Esophagus (tissue), 2 donors: ENCODE results near the gene PLEKHM3. TPM values are rescaled to one million over a fixed set of nuclear protein-coding genes. Genes with fewer than 3 reads are reported as not detected.

Experiments used
- H3K27ac ChIP-seq, 2 donors: one replicate each; pipeline ENCODE4 v1.5.1; 2013; ENCODE audit warnings: low read depth in 2 of 2, mild to moderate bottlenecking in 2 of 2, inconsistent platforms in 1 of 2, low read length in 1 of 2, moderate library complexity in 1 of 2
- H3K27me3 ChIP-seq, 2 donors: one replicate each; pipeline ENCODE4 v1.6.1; 2013; ENCODE audit warnings: low read length in 2 of 2, control low read depth in 1 of 2, mild to moderate bottlenecking in 1 of 2; ENCODE audit not compliant: insufficient read depth in 2 of 2, control insufficient read depth in 1 of 2
- H3K36me3 ChIP-seq, 2 donors: one replicate each; pipeline ENCODE4 v1.6.1; 2013; ENCODE audit warnings: low read length in 1 of 2; ENCODE audit not compliant: control insufficient read depth in 2 of 2, insufficient read depth in 2 of 2
- H3K4me1 ChIP-seq, 2 donors: one replicate each; pipeline ENCODE4 v1.6.1; 2013; ENCODE audit warnings: low read length in 1 of 2; ENCODE audit not compliant: control insufficient read depth in 2 of 2, insufficient read depth in 2 of 2
- H3K4me3 ChIP-seq, 2 donors: one replicate each; pipeline ENCODE4 v1.5.1; 2013; ENCODE audit warnings: low read length in 2 of 2, mild to moderate bottlenecking in 2 of 2, low read depth in 1 of 2, moderate library complexity in 1 of 2
- H3K9me3 ChIP-seq, 2 donors: one replicate each; pipeline ENCODE4 v1.6.1; 2013; ENCODE audit warnings: mild to moderate bottlenecking in 2 of 2, low read depth in 1 of 2, low read length in 1 of 2, moderate library complexity in 1 of 2; ENCODE audit not compliant: control insufficient read depth in 2 of 2, insufficient read depth in 1 of 2
- WGBS, 2 donors: extraction: QIAGEN DNeasy Blood & Tissue Kit; methylation state at CpG; one replicate each; pipeline ENCODE4 v1.1.7; 2013; 5-methylcytosine and 5-hydroxymethylcytosine counted together
- polyA plus RNA-seq, 2 donors: library from polyadenylated mRNA; stranded (reverse); fragments of 200-250 nt; gene quantifications; one replicate each; pipeline ENCODE4 v1.2.3, GENCODE V29; 2013
- donor health status: healthy with polysubstance abuse.
- donor health status: Bipolar disorder and iron deficiency.

The PLEKHM3 gene, protein sequence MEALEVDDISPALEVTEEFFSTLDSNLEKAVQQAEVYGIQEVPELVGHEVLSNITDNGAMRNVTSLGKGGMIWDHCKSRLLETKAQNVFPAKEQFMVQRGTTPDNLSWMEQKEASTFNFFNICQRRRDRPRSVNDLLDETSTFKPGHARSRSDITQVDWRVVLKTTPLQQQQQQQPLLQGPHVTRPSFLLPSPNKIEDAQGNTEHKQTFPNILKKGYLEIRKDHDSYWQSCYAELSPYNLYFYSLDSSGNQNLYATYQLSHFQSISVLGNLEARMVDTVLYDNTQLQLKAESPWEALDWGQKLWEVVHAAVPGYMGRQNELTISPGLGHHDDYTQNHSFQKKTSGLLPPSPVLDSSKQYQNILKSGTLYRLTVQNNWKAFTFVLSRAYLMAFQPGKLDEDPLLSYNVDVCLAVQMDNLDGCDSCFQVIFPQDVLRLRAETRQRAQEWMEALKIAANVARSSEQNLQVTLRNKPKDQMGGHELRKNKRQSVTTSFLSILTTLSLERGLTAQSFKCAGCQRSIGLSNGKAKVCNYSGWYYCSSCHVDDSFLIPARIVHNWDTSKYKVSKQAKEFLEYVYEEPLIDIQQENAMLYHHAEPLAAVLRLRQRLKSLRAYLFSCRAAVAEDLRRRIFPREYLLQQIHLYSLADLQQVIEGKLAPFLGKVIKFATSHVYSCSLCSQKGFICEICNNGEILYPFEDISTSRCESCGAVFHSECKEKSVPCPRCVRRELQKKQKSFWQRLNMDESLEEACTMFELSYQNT
- polyA plus RNA-seq, result 1 to 10 TPM; 1.7 to 1.9 TPM

DNA sequence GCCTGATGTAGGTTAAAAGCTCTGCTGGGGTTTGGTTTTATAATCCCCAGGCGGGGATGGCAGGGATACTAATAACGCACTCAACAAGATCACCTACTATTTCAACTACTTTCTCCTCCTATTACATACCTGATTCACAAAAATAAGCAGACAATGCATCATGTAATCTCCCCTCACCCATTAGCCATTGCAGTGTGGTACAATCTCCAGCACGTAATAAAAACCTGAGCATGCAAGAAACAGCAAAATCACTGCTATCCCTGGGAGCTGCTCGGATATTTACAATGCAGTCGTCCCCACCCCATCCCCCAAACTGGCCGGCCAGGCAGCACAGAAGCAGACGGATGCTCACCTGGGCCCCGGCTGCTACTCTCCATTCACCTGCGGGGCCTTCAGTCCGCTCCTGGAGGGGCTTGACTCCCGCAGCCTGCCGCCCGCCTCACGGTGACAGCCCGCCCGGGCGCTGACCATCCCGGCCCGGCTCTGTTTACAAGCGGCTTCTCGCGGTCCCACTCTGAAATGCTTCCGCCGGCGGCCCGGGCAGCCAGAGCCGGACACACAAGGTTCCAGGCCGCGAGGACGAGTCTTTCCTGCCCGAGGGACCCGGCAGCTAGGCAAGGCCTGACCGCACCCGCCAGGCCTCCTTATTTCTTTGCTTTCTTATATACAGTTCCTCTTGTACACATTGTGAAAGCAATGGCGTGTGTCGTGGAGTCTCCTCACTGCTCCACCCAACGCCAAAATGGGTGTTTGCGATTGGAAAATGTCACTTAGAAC lies at the start of gene PLEKHM3:
Gene PLEKHM3, minus strand, starts transcription at position 491 of the 777 bp plus-strand sequence. CDS start 23,888 bp downstream, outside the sequence.
- Histone ChIP-seq H3K27me3 (no peaks in the 10 kb centered on the region), H3K4me1 (peaks cover 0 to 2% of the 10 kb centered on the region in 2 donors), H3K36me3 (no peaks in the 10 kb centered on the region), H3K9me3 (no peaks in the 10 kb centered on the region), H3K27ac (peak within 1 kb of the TSS; percentile 61 to 83), H3K4me3 (peak within 1 kb of the TSS; percentile 74 to 84)
- WGBS, 2 donors, result 1% methylated on average over 38 of the region's 38 CpGs

DNA sequence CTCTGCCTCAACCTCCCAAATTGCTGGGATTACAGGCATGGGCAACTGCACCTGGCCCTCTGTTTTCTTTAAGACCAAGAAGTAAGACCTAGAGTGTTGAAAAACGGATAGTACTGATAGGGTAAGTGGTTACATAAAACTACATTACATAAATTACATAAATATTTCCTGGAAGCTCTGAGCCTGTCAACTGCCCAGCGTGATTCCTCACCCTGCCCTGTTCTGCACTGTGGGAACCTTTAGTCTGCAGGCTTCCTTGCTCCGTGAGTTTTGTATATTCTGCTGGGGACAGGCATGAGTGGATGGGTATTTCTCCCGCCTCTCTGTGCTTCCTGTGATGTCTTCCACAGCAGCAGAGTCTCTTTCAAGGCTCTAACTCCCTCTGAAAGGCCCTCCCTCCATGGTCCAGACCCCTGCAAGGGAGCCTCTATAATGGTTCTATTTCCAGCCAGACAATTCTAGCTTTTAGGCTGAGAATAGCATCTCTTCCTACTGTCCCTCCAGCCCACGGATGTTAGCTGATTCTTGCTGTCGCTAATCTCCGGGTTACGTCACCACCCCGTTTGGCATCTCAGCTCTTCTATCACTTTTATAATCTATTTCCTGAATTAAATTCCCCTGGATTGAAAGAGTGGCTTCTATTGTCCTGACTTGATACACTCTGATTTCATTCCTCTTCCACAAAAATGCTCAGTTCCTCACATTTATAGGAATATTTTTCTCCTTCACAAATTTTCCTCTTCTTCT lies 49.5 kb upstream of the PLEKHM3 start:
- 50 to 56% methylated on average over 9 of the region's 9 CpGs for WGBS, 2 donors
- H3K36me3 ChIP-seq, result no peaks in the 10 kb centered on the region
- no peak overlapping the region for H3K27ac ChIP-seq

DNA sequence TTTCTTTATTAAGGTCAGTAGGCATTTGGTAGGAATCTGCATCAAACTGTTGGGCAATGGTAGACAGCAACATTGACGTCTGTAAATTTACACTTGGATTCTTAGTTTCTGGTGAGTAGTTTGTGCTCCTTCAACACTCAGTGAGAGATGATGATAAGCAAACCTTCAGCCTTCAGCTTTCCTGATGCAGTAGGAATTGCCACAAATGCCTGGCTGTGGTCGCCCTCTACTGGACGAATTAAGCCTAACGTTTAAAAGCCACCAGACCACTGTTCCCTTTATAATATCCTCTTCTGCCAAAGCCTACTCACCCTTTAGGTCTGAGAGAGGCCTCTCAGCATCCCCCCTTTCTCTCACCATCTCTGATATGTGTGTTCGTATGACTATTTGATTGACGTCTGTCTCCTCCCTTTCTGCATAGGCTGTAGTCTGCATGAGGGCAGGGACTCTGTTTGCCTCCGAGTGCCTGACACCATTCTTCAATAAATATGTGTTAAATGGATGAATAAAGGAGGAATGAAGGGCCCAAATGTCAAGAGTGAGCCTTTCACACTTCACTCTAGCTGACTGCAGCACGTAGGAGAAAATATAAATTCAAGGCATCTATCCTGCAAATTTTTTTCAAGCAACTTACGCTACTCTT lies 47.0 kb upstream of the PLEKHM3 start:
- no peak overlapping the region for H3K4me3 ChIP-seq
- 24 to 25% methylated on average over 9 of the region's 9 CpGs for WGBS, 2 donors
- H3K9me3 ChIP-seq, result no peaks in the 10 kb centered on the region
- no peaks in the 10 kb centered on the region for H3K27me3 ChIP-seq
- no peaks in the 10 kb centered on the region for H3K4me1 ChIP-seq
- H3K27ac ChIP-seq, result no peak overlapping the region
- H3K36me3 ChIP-seq, result no peaks in the 10 kb centered on the region

More for the DNA sequence above, 49.5 kb upstream of the PLEKHM3 start:
- Histone ChIP-seq H3K4me1 (no peaks in the 10 kb centered on the region), H3K9me3 (no peaks in the 10 kb centered on the region), H3K27me3 (no peaks in the 10 kb centered on the region), H3K4me3 (no peak overlapping the region)

DNA sequence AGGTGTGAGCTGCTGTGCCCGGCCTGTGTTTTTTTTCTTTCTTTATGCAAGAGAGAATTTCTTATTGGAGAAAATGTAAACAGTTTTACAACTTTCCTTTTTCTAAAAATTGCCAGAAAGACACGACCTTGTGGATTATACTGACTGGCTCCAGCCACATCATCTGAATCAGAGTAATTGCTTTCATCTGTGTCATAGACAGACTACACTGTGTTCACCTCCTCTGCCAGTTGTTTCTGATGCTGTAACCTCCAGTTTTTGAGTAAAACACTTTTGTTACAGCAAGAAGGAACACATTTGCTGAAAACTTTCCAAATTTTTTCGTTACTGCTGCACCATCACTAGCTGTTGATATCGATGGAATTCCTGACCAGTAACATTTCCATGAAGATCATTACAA lies 43.9 kb upstream of the PLEKHM3 start:
- no peaks in the 10 kb centered on the region for H3K27me3 ChIP-seq
- no peak overlapping the region for H3K4me3 ChIP-seq
- no peak overlapping the region for H3K27ac ChIP-seq
- no peaks in the 10 kb centered on the region for H3K9me3 ChIP-seq
- H3K36me3 ChIP-seq, result no peaks in the 10 kb centered on the region
- WGBS, 2 donors, result 65 to 69% methylated on average over 4 of the region's 4 CpGs
- H3K4me1 ChIP-seq, result no peaks in the 10 kb centered on the region

DNA sequence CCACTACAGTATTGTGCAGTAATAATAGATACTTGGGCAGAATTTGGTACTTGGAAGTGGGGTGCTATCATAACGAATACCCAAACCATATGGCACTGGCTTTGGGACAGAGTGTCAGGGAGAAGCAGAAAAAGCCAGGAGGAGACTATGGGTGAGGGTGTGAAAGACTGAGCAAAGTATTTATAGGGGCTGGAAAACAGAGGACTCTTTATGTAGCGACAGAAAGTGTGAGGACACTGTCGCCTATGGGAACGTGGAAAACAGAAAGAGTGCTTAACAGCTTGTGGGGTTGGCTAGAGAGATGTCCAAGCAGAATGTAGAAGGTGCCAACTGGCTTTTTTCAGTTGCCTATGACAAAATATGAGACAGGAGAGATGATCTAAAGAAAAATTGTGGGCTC lies 40.7 kb upstream of the PLEKHM3 start:
- no peak overlapping the region for H3K27ac ChIP-seq
- no peaks in the 10 kb centered on the region for H3K9me3 ChIP-seq
- no peaks in the 10 kb centered on the region for H3K4me1 ChIP-seq
- H3K27me3 ChIP-seq, result no peaks in the 10 kb centered on the region
- 86 to 88% methylated on average over 4 of the region's 4 CpGs for WGBS, 2 donors
- no peaks in the 10 kb centered on the region for H3K36me3 ChIP-seq
- H3K4me3 ChIP-seq, result no peak overlapping the region

DNA sequence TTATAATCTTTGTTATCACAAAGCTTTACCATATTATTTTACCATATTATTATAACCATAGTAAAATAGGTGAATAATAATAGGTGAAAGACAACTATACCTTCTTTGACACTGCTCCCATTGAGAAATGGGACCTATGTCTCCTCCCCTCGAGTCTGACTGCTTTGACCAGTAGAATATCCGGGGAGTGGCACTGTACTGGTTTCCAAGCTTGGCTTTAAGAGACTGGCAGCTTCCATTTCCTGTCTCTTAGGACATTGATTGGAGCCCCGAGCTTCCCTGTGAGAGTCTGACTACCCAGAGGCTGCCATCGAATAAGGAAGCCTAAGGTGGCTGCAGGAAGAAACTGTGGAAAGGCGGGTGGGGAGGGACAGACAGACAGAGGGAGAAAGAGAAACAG lies 40.1 kb upstream of the PLEKHM3 start:
- H3K4me1 ChIP-seq, result no peaks in the 10 kb centered on the region
- H3K4me3 ChIP-seq, result no peak overlapping the region
- H3K9me3 ChIP-seq, result no peaks in the 10 kb centered on the region
- no peaks in the 10 kb centered on the region for H3K36me3 ChIP-seq
- H3K27me3 ChIP-seq, result no peaks in the 10 kb centered on the region
- H3K27ac ChIP-seq, result no peak overlapping the region
- WGBS, 2 donors, result 80 to 81% methylated on average over 5 of the region's 5 CpGs

DNA sequence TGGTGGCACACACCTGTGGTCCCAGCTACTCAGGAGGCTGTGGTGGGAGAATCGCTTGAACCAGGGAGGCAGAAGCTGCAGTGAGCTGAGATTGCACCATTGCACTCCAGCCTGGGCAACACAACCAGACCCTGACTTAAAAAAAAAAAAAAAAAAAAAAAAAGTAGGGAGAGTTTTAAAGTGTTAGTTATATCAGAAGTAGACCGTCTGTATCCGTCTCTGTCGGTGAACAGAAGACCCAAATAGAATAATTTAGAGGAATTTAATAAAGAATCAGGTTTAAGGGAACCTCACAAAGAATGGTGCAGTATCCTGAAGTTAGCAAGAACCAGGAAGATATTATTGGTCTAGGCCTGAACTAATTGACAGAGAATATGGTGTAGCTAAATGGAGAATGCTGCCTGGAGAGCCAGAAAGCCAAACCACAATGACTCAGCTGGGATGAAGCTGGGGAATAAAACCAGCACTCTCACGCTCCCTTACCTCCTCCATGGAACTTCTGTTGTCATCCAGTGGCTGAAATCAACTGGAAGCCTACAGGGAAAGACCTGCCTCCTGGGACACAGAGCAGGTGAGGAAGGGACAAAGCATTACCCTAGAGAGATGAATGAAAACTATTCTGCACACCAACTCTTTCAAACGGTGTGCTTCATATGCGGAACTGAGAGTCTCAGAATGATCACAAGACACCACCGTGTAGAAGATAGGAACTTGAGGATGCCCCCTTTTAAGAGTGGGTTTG lies 39.1 kb upstream of the PLEKHM3 start:
- WGBS, 2 donors, result 77% methylated on average over 8 of the region's 8 CpGs
- no peak overlapping the region for H3K27ac ChIP-seq
- no peaks in the 10 kb centered on the region for H3K36me3 ChIP-seq
- H3K4me1 ChIP-seq, result no peaks in the 10 kb centered on the region
- H3K27me3 ChIP-seq, result no peaks in the 10 kb centered on the region
- H3K9me3 ChIP-seq, result no peaks in the 10 kb centered on the region
- H3K4me3 ChIP-seq, result no peak overlapping the region

DNA sequence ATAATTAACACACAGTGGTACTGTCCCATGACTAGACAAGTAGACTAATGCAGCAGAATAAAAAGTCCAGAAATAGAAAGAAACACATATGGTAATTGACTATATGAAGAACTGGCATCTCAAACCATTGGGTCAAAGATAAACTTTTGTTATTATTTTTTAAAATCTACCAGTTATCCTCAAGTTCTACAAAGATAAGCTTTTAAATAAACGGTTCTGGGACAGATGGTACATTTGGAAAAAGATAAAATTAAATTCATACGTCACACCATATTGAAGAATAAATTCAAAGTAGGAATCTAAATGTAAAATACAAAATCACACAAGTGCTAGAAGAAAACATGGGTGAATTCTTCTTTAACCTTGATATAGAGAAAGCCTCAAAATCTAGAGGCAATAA lies 37.6 kb upstream of the PLEKHM3 start:
- no peak overlapping the region for H3K4me3 ChIP-seq
- H3K27ac ChIP-seq, result no peak overlapping the region
- H3K36me3 ChIP-seq, result no peaks in the 10 kb centered on the region
- WGBS, 2 donors, result 64 to 70% methylated on average over 2 of the region's 2 CpGs
- H3K4me1 ChIP-seq, result no peaks in the 10 kb centered on the region
- H3K9me3 ChIP-seq, result no peaks in the 10 kb centered on the region
- no peaks in the 10 kb centered on the region for H3K27me3 ChIP-seq
